NCI-H2196 treated with DMSO at 0.1 percent for 48 hours (cell line): ENCODE data around the gene ATG9B.

Experiments
- DNase-seq: peaks from one replicate; lab custom pipeline; 2025; ENCODE audit not compliant: unreplicated experiment; lab: John Stamatoyannopoulos, UW

ATG9B gene

DNA sequence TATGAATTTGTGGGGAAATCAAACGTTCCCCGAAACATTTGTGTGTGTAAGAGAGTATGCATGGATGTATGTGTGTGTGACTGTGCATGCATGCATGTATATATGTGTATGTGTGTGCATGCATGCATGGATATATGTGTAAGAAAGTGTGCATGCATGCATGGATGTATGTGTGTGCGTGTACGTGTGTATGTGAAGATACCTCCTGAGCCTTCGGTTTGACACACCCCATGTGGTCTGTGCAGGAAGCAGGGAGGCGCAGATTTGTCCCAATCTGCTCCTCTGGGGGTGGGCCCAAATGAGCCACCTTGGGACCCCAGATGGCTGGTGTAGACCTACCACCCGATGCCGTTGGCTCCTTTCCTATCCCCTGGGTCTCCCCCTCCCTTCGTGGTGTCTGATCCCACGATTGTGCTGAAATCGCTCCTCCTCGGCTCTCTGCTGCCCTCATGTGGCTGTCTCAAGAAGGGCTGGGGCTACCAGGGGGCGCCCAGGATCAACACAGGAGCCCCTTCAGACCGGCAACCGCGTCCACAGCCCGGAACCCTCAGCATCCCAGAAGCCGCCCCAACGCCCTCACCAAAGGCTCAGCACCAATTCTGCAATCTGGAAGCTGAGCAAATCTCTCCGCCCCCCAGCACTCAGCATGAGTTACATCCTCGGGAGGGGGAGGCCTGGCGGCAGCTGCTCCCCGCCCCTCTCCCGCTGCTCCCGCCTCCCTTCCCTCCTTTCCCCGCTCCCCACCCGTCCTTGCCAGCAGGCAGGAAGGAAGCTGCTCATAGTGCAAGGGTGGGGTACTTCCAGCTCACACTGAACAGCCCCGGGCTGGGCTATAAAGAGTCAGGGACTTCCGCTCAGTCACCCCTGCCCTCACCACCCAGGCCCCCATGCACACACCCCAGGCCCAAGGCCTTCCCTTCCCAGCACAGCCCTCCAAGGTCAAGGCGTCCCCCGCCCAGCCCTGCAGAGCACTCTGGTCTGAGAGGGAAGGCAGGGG lies 35.8 kb downstream of the ATG9B start:
- peak; percentile 77 for DNase-seq

DNA sequence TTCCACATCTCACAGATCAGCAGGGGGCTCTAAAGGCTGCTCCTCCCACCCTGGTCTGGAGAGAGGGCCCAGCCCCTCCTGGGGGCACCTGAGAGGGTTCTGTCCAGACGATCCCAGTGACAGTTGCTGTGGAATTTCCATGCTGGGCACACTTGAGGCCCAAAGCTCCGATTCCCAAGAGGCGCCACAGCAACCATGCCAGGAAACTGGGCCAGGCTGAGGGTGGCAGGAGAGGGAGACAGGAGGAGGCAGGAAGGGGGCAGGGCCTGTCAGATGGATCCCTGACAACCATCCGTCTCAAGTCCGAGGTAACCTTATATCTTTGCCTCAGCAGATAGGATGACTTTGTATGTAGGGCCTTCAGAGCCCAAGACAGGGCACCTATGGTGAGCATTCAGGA lies 37.7 kb downstream of the ATG9B start:
- DNase-seq, result no peak

DNA sequence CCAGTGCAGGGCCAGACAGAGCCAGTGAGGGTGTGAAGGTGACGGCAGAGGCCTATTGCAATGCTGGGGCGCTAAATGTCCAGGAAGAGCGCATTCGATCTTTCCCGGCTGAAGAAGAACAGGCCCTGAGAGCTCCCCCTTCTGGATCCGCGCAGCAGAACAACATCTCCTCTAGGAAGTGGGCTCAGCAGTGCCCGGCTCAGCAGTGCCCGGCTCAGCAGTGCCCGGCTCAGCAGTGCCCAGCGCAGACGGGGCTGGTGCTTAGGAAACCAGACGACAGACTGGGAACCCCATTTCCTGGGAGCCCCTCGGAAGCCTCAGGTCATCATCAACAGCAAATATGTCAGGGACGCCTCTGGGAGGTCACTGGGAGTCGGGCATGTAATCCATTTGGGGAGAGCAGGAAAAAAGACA lies 38.2 kb downstream of the ATG9B start:
- no peak for DNase-seq

DNA sequence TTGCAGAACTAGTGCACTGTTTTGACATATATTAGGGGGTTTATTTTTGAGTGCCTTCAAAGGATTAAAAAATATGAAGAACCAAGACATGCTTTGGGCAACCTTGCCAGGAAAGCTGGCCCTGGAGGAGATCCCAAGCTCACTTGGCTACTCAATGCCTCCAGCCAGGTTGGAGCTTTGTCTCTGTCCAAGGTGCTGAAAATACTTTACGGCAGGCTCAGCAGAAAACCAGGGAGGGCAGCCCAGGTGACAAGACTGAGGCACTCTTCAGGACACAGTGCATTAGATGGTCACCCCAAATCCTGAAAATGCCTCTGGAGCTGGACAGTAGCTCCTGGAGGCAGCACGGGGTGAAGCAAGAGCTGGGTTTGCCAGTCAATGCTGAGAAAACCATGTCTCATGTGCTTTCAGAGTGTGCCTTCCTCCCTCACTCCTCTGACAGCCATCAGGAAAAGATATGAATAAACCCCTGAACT lies 40.4 kb downstream of the ATG9B start:
- no peak for DNase-seq

DNA sequence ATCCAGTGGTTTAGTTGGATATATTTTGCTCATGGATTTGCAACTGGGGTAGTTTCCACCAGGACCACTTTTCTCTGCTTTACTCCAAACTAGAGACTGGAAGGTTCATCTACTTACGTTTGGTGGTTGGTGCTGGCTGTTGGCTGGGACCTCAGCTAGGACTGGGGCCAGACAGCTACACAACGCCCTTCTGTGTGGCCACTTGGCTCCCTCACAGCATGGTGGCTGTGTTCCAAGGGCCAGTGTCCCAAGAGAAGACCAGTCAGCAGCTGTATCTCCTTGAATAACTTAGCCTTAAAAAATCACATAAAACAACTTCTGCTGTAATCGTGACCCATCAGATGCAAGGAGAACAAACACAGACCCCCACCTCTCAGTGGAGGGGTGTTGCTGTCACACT lies 41.9 kb downstream of the ATG9B start:
- DNase-seq, result no peak

DNA sequence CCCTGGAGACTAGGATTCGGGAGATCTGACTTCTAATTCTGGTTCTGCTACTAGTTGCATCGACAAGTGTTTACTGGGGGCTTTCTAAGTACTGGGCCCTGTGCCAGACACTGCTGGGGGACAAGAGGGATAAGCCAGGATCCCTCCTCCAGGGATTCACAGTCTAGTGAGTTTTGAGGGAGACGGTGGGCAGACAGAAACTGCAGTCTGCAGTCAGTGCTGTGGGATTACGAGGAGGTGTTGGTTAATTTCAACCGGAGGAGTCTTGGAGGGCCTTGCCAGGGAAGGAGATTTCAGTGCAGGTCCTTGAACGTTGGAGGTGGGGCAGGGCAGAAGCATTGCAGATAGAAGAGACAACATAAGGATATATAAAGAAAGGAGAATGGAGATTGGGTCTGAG lies 42.6 kb downstream of the ATG9B start:
- no peak for DNase-seq

DNA sequence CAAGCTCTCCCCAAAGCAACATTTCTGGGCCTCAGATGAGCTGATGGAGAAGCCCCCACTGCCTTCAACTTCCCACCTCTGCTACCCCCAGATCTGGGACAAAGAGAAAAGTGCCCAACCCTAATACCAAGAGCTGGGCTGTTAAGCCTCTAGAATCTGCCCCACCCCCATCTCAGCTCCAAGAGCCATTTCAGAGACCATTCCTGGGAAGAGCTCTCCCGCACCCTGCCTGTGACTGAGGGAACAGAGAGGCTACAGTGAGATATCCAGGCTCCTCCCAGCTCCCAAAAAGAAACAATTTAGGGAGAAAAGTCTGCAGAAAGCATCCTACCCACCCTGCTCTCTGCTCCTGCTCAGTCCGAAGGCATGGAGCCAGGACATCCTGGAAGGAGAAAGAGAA lies 43.6 kb downstream of the ATG9B start:
- no peak for DNase-seq

DNA sequence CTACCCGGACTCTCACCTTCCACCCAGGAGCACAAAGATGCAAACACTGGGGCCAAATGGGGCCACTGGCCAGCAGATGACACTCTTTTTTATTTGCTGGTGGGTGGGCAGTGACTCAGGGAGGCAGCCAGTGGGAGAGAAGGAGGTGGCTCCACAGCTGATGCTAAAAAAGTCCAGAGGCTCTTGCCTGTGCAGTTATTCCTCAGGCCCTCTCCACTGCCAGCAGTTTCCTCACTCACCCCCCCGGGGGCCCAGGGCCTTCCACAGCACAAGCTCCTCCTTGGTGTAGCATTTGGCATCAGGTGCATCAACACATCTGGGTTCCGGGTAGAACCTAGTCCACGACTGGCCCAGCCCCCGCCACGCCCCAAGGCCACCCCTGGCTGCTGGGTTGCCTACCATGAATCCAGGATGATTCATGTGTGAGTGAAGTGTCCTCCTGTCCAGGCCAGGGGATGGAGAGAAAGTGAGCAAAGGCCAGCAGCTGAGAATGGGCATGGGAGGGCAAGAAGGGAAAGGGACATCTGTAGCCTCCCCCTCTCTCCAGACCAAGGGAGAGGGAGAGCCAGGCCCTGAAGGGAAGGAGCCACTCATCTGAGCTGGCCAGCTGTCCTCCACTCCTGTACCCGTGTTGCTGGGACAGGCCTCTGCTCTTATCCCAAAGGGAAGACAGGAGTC lies 44.4 kb downstream of the ATG9B start:
- no peak for DNase-seq

DNA sequence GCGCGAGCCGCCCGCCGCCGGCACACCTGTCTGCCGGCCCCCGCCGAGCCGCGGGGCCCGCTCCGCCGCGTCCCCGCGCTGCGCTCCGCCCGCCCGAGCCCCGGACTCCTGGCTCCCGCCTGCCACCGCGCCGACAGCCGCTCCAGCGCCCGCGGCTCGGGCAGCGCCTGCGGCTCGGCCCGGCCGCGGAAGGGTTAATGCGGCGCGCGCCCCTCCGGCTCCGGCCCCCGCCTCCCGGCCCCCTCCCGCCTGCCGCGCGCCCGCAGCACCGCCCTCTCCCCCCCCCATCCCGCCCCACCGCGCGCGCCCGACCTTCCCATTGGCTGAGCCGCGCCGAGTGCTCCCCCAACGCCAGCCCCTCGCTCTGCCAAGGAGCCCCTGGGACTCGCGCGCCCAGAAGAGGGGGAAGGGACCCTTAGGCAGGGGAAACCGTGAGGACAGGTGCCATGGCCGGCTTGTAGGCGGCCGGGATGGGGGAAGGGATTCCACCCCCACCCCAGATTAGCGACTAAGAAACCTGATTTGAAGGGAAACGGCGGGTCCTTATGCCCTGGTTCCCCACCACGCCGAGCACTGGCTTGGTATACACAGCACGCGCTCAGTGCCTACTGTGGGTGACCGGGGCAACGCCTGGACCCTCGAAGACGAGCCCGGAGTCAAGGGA lies 46.0 kb downstream of the ATG9B start, which contains the start of gene KCNH2:
Gene KCNH2 (minus strand): TSS at position 196 of the 664 bp plus-strand sequence. CDS start 408 bp downstream, outside the sequence.
- peak; percentile 72 for DNase-seq

DNA sequence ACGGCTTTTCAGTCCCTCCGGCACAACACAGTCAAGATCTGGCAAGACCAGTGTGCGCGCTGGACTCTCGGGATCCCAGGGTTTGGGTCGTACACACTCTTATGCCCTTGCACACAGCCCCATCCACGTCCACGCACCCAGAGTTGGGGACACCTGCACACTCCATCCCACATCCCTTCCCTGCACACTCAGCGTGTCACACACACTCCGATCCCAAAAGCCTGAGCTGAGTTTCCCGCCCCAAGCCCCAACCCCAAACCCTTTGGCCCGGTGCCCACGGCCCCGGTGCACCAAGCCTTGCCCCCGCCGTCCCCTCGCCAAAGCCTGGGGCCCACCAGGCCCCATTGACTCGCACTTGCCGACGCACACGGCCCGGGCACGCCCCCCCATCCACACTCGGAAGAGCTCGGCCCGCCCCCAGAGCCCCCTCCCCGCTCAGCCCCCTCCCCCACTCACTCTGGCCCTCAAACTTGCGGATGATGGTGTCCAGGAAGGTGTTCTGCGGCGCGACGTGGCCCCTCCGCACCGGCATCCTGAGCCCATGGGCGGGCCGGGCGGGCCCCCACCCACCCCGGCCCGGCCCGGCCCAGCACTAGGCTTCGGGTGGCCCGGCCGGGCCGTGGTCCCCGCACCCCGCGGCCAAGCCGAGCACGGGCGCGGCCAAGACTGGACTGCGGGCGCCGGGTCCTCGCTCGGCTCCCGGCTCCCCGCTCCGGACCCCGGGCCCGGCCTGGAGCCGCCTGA lies 46.7 kb downstream of the ATG9B start:
- no peak for DNase-seq

DNA sequence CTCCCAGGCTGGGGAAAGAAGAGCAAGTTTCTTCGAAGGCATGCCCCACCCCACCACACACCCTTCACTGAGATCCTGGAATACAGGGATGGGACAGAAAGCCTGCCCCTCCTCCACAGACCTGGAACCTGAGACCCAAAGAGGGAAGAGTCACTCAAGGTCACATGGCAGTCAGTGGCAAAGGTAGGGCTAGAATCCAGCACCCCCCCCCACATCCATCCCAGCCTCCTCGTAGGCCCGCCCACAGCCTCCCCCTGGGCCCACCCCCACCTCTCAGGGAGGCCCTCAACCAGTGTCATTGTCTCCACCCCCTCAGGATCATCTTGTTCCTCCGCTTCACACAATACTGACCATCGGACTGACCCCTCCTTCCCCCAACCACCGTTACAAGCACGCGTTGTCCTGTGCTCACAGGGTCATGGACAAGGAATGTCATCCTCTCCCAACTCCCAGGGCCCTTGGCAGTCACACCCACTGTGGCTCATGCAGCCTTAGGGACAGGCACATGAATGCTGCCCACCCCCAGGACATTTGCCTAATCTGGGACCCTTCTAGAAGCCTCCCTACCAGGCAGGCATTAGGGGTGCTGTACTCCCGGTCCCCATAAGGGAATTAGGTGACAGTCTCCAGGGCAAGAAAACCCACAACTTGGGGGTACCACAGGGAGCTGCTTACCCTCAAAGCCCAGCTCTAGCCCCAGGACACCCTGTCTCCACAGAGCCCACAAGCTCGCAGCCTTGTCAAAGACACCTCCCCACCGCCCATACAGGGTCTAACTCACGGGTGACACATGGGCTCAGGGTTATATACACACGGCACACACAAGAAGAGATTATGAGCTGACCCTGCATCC lies 47.5 kb downstream of the ATG9B start:
- peak; percentile 64 for DNase-seq

DNA sequence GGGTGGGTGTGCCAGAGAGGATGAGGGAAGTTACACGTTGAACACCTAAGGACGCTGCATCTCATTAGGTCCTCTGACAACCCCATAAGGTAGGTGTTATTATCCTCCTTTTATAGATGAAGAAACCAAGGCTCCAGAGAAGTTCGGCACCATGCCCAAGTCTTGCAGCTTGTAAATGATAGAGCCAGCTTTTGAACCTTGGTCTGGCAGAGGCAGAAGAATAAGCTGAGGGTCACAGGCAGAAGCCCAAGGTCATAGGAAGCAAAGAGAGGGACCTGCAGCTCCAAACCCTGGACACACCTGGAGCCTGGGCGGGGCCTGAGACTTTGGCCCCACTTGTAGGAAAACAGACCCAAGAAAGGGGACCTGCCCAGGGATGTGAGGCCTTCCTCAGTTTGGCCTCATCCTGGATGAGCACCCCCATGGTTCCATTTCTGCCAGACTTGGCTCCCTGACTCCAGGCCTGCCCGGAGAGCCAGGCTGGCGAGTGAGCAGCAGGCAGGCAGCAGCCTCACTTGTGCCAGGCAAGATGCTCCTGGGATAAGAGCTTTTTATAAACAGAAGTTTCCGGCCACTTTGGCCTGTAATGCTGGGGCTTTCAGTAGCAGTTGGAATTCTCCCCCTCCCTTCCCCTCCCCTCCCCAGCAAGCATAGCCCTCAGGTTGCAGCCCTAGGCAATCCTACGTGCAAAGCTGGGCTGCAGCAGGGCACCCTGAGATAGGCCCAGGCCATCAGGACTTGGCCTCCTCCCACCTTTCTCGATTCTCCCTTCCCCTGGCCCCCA lies 48.6 kb downstream of the ATG9B start:
- DNase-seq, result no peak

DNA sequence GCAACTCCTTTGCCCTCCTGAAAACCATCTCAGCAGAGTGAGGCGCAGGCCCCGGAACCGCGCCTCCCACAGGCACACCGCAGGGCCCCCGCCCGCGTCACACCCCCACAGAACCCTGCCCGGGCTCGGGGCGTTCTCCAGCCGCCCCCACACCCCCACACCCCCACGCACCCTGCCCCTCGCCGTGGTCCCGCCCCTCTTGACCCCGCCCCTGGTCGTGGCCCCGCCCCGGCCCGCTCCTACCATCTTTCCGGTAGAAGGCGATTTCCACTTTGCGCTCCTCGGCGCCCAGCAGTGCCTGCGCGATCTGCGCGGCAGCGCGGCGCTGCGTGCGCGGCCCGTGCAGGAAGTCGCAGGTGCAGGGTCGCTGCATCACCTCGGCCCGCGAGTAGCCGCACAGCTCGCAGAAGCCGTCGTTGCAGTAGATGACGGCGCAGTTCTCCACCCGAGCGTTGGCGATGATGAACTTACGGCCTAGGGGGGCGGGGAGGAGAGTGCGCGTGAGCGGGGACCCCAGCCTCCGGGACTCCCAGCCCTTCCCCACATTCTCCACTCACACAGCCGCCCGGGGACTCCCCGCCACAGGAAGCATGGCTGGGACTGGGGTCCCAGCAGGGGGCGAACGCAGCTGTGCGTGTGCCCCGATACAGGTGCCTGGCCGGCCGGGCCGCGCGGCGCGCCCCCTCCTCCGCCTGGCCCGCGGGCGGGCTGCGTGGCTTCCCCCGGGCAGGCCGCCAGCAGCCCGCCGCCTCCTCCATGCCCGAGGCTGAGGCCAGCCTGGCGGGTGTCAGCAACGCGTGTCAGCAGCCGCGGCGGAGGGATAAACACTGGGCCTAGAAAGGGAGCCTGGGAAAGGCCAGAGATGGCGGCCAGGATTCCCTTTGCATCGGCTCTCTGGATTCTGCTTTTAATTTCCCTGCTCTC lies 49.6 kb downstream of the ATG9B start:
- peak; percentile 24 for DNase-seq

DNA sequence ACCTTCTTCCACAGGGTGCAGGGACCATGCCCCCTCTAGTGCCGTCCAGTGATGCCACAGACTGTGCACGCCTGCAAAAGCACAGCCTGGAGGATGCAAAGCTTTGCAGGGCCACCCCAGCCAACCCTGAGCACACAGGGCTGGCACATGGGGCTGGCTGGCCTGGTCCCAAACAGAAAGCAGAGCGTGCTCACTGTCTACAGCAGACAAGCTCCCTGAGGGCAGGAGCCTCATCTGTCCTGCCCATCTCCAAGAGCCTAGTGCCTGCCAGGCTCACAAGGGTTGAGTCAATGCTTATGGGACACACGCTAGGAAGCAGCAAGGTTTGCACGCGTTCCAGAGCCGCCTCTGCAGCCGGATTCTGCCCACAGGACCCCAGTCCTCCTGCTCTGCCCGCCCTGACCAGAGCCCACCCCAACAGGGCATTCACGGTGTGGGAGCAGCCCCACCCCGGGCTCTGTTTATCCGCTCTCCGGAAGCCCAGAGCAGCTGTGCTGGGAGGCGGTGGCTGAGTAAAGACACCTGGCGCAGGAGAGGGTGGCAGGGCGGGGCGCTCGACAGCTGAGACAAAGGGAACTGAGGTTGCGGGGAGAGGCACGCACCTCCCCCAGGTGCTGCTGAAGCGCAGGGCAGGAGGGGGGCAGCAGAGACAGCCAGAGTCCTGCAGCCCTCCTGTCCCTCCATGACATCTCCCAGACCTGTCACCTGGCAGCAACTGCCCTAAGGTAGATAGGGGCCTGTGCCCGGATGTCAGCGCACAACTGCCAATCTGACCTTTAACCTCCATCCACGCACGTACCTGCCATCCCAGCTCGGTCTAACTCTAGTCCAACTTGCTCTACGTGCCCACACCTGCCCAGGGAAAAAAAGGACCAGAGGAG lies 50.5 kb downstream of the ATG9B start:
- DNase-seq, result peak; percentile 49

DNA sequence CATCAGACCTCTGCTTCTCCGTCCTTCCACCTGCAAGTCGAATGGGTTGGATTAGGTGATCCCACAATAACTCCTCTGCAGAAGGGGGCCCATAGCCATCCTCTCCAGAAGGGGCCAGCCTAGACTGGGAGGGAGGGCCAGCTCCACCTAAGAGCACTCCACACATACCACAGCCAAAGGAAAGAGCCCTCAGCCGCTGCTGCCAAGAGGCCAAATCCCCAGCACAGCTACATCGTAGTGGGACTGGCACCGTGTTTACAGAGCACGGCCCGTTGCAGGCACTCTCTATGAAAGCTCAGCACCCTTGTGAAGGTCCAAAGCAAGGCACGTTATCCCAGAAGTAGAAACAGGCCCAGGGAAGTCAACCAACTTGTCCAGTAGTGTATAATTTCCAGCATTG lies 51.6 kb downstream of the ATG9B start:
- no peak for DNase-seq

DNA sequence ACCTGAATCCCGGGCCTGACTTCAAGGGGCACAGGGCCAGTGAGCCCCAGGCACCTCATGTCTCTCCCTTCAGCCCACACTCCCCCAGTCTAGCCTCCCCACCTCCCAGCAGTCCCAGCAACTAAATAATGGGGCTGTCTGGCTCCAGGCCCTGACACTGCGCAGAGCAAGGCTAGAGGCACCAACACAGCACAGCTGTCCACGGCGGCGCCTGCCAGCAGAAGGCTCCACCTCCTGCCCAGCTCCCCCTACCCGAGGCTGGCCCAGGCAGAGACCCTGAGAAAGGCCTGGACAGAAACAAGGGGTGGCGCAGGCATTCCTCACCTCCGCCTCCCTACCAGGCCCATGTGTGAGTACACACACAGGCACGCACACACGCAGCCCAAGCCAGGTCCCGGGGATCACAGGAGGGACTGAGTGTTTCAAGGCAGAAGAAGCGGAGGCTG lies 52.2 kb downstream of the ATG9B start:
- peak; percentile 28 for DNase-seq
